NK-92 (cell line): Measurements from ENCODE around the gene ICAM5.
"Not testable (repeated sequence)": the region's sequence is repeated elsewhere in the genome, so short reads cannot be mapped to it uniquely, and the experiment has no call there.

Source experiments
- DNase-seq: peaks from one replicate; lab custom pipeline; 2025; ENCODE audit not compliant: unreplicated experiment; lab: John Stamatoyannopoulos, UW

The ICAM5 gene, protein sequence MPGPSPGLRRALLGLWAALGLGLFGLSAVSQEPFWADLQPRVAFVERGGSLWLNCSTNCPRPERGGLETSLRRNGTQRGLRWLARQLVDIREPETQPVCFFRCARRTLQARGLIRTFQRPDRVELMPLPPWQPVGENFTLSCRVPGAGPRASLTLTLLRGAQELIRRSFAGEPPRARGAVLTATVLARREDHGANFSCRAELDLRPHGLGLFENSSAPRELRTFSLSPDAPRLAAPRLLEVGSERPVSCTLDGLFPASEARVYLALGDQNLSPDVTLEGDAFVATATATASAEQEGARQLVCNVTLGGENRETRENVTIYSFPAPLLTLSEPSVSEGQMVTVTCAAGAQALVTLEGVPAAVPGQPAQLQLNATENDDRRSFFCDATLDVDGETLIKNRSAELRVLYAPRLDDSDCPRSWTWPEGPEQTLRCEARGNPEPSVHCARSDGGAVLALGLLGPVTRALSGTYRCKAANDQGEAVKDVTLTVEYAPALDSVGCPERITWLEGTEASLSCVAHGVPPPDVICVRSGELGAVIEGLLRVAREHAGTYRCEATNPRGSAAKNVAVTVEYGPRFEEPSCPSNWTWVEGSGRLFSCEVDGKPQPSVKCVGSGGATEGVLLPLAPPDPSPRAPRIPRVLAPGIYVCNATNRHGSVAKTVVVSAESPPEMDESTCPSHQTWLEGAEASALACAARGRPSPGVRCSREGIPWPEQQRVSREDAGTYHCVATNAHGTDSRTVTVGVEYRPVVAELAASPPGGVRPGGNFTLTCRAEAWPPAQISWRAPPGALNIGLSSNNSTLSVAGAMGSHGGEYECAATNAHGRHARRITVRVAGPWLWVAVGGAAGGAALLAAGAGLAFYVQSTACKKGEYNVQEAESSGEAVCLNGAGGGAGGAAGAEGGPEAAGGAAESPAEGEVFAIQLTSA

DNA sequence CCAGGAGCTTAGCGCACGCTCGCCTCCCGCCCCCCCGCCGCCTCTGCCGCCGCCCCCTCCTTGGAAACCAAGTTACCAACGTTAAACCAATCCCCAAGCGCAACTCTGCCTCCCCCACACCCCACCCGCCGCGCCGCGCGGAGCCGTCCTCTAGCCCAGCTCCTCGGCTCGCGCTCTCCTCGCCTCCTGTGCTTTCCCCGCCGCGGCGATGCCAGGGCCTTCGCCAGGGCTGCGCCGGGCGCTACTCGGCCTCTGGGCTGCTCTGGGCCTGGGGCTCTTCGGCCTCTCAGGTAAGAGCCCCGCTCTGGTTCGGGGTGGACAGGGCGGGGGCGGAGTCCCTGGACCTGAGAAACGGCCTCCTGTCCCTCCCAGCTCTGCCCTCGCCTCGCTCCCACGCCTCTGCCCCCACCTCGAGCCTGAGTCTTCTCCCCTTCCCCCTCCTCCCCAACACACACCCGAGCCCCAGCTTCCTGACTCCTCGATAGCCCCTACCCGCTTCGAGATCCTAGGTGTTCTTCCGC is at the start of gene ICAM5:
ICAM5 (plus strand) TSS at position 117 of the 521 bp plus-strand sequence; CDS start at position 209, 92 bp downstream.
- no peak for DNase-seq

DNA sequence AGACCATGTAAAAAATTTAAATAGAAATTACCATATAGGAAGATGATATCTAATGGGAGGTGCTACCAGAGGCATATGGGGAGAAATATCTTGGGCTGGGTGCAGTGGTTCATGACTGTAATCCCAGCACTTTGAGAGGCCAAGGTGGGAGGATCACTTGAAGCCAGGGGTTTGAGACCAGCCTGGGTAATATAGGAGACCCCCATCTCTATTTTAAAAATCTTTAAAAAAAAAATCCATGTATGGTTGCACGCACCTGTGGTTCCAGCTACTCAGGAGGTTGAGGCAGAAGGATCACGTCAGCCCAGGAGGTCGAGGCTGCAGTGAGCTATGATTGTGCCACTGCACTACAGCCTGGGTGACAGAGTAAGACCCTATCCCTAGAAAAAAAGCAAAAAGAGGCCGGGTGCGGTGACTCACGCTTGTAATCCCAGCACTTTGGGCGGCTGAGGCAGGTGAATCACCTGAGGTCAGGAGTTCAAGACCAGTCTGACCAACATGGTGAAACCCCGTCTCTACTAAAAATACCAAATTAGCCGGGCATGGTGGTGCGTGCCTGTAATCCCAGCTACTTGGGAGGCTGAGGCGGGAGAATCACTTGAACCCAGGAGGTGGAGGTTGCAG is 47.8 kb upstream of the ICAM5 start:
- not testable (repeated sequence) for DNase-seq

DNA sequence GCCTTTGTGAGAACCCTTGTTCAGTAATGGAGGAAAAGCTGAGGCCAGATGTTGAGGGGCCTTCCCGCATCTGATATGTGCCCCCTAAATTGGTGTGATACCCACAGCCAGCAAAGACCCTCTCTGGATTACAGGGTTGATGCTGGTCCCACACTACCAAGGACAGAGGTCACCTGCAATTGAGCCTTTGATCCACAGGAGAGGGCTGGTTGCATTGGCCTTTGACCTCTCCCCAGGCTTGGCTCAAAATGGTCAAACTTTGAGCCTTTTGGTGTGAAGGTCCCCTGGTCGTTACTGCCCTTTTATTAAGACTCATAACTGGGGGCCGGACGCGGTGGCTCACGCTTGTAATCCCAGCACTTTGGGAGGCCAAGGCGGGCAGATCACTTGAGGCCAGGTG is 46.1 kb upstream of the ICAM5 start:
- no peak for DNase-seq

DNA sequence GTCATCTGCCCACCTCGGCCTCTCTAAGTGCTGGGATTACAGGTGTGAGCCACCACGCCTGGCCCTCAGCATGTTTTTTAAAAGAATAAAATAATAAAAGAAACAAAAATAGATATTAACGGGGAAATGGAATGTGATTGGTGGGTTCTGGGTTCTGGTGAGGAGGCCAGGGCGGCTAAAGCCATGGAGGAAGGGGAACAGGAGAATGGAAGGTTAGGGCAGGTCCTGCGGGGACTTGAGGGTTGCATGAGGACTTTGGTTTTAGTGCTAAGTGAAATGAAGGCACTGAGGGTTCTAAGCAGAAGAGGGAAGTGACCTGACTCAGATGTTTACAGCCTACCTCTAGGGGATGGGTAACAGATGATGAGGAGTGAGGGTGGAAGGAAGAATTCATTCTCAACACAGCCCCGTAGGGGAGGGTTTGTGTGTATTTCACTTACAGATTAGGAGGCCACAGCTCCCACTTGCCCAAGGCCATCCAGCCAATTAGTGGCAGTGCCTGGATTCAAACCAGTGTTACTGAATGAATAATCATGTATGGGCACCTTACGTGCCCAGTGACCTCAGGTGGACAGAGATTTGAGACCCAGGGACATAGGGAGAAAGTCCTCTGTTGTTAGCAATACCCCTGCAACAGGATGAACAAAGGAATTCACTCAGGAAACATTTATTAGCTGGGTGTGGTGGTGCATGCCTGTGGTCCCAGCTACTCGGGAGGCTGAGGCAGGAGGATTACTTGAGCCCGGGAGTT is 44.4 kb upstream of the ICAM5 start:
- DNase-seq, result no peak

DNA sequence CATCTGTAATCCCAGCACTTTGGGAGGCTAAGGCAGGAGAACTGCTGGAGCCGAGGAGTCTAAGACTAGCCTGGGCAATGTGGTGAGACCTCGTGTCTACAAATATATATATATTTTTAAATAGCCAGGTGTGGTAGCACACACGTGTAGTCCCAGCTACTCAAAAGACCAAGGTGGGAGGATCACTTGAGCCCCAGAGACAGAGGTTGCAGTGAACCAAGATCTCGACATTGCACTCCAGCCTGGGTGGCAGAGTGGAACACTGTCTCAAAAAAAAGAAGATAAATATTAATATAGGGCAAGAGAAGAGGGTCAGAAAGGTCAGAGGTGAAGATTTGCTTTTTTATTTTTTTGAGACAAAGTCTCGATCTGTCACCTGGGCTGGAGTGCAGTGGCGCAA is 43.2 kb upstream of the ICAM5 start:
- DNase-seq, result no peak

DNA sequence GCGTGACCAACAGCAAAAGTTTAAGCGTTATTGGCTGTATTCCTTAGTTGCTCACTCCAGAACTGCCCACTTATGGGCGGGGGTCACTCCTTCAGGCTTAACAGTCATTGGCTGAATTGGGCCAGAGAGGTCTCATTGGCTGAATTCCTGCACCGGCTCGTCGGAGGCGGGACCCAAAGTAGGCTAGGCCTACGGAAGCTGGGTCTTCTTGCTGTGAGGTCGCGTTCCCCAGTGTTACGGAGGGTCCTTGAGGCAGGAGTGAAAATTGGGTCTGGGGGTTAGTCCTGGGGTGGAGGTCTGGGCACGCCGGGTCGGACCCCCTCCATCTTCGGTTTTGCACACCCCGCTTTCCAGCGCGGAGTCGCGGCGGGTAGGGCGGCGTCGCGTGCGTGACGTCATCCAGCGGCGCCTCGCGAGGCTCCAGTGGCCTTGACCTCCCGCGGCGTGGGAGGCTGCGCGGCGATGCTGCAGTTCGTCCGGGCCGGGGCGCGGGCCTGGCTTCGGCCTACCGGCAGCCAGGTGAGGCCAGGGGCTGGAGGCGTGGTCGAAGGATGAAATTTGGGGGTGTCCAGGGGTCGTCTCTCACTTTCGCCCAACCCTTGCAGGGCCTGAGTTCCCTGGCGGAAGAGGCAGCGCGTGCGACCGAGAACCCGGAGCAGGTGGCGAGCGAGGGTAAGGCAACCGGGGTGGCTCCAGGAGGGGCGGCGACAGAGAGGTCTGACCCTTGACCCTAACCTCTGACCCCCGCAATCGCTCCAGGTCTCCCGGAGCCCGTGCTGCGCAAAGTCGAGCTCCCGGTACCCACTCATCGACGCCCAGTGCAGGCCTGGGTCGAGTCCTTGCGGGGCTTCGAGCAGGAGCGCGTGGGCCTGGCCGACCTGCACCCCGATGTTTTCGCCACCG is 37.7 kb upstream of the ICAM5 start, which contains the start of gene MRPL4:
MRPL4 (plus strand) TSS at position 423 of the 903 bp plus-strand sequence; CDS start at position 463, 40 bp downstream.
- peak; percentile 85 for DNase-seq

DNA sequence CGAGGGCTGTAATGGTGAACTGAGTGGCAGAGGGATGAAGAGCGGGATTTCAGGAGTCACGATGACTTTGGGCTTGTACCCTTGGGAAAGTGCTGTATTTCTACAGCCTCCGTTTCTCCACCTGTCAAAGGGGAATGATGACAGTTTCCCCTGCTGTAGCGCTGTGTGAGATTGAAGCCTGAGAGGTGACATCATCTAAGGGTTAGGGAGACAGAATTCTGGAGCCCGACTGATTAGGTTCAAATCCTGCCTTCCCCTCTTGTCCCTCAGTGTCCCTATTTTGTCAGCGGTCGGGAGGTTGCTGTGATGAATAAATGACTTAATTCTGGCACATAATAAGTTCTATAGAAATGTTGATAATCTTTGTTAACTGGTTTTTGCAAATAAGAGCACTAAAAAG is 37.0 kb upstream of the ICAM5 start:
- DNase-seq, result no peak

DNA sequence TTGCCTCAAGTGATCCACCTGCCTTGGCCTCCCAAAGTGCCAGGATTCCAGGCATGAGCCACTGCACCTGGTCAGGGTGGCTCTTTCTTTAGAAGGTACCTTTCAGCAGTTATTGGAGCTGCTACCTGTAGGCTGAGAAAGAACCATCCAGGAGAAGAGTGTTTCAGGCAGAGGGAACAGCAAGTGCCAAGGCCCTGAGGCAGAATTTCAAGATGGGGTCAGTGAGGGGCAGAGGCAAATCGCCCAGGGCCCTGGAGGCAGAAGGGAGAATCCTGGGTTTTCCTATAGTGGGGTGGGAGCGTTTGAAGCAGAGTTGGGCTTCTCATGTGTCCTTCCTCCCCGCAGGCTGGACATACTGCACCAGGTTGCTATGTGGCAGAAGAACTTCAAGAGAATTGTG is 35.5 kb upstream of the ICAM5 start:
- no peak for DNase-seq

DNA sequence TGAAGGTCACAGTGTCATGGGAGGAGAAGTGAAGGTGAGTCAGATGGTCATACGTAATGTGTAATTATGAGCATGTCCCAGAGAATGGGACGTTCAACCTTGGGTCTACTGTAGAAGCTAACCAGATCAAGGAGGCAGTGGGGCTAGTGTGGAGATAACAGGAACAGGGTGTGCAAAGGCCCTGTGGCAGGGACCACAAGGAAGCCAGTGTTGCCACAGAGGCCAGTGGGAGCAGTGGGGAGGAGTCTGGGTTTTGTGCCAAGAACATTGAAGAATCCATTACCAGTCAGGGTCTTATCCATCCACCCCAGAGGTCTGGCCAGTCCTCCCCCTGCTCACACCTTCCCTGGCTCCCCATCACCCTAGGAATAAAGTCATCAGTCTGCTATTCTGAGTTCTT is 34.4 kb upstream of the ICAM5 start:
- no peak for DNase-seq

DNA sequence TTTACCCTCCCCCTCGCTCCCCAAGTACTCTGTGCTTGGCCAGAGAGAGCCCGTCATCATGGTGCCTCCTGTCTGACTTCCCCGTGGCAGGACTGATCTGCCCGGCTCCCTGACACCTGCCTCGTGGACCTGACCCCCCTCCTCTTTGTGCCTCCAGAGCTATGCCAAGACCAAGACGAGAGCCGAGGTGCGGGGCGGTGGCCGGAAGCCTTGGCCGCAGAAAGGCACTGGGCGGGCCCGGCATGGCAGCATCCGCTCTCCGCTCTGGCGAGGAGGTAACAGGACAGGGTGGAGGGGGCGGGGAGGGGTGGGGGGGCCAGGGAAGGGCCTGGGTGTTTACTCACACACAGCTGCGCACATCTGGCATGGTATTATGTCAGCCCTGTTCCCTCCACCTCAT is 33.2 kb upstream of the ICAM5 start:
- DNase-seq, result no peak

DNA sequence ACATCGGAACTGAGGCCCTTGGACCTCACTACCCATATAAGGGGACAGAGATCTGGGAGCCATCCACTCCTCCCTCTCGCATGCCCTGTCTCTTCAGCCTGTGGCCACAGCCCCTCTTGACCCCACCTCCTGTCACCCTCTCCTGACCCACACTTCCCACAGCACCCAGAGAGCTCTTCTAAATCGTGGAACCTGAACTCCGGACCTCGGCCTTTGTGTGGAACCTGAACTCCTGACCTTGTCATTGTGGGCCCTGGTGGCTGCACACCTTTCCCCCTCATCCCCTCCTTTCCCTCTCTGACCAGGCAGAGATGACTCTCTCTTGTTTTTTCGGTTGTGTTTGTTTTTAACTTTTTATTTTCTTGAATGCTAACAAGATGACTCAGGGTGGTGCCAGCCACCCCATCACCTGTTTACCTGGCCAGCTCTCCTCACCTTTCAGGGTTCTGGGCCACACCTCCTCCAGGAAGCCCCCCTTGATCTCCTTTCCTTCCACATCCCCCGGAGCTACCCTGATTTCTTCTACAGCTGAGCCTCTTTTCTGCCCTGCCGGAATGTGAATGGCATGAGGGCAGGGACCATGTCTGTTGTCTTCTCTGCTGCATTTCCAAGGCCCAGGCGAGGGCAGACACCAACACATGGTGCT is 32.7 kb upstream of the ICAM5 start:
- DNase-seq, result no peak

DNA sequence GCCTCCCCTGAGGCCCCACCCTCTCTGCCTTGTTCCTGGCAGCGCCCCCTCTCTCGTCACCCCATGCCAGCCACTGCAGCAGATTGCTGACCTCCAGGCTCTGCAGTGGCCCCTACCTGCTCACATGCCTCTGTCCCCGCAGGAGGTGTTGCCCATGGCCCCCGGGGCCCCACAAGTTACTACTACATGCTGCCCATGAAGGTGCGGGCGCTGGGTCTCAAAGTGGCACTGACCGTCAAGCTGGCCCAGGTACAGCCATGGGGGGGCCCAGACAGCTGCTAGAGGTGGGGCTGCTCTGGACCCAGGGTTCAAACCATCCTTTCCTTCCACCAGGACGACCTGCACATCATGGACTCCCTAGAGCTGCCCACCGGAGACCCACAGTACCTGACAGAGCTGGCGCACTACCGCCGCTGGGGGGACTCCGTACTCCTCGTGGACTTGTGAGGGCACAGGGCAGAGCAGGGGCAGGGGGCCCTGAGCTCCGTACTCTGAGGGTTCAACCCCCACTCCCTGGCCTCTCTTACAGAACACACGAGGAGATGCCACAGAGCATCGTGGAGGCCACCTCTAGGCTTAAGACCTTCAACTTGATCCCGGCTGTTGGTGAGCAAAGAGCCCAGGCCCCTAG is 31.6 kb upstream of the ICAM5 start:
- no peak for DNase-seq

DNA sequence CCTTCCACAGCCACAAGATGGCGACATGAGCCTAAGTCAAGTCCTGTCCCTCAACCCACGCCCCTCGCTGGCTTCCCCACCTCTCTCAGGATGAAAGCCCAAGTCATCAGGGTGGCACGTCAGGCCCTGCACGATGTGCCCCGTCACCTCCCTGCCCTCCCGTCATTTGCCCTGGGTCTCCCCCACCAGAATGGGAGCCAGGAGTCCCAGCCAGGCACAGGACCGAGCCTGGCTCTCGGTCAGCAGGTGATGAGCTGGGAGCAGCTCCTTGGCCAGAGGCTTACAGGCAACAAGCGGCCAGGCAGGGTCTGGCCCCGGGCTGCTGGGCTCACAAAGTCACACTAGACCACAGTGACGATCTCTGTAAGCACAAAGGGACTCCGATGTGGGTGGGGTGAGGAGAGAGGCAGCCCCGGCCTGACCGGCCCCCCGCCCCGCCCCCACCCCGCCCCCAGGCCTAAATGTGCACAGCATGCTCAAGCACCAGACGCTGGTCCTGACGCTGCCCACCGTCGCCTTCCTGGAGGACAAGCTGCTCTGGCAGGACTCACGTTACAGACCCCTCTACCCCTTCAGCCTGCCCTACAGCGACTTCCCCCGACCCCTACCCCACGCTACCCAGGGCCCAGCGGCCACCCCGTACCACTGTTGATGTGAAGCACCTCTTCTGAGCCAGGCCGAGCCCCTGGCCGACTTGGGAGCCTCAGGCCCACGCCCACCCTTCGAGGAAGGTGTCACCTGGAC is 30.4 kb upstream of the ICAM5 start:
- no peak for DNase-seq

DNA sequence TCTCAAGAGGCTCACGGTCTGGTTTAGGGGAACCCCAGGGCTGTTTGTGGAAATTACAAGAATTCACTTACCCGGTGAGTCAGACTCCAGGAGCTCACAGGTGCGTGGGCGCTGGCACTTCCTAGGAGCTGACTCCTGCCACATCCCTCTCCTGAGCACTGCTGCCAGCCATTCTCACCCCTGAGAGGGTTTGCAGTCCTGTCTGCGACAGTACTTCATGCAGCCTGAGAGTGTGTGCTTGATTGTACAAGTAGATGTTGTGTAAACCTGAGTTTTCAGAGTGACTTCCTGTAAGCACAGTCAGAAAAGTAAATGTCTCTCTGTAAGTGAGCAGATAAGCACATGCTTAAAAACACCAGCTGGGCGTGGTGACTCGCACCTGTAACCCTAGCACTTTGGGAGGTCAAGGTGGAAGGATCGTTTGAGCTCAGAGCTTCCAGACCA is 29.6 kb upstream of the ICAM5 start:
- DNase-seq, result no peak

DNA sequence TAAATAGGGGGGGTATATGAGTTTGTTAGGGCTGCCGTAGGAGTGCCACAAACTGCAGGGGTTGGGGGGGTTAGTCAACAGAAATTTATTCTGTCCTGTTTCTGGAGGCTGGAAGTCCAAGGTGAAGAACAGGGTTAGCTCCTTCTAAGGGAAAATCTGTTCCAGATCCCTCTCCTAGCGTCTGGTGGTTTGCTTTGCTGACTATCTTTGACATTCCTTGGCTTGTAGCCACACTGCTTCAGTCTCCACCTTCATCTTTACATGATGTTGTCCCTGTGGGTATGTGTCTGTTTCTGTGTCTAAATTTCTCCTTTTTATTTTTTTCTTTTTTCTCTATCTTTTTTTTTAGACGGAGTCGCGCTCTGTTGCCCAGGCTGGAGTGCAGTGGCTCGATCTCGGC is 27.0 kb upstream of the ICAM5 start:
- no peak for DNase-seq

DNA sequence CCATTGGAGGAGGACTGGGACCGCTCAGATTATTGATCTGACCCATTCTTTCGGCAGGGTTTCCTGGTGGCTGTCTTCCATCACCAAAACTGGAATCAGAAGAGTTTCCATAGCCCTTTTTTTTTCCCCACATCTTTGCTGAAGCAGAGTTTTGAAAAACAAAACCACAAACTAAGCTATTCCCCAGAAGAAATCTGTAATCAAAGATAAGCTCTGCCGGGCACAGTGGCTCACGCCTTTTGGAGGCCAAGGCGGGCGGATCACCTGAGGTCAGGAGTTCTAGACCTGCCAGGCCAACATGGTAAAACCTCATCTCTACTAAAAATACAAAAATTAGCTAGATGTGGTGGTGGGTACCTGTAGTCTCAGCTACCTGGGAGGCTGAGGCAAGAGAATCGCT is 23.0 kb upstream of the ICAM5 start:
- no peak for DNase-seq

DNA sequence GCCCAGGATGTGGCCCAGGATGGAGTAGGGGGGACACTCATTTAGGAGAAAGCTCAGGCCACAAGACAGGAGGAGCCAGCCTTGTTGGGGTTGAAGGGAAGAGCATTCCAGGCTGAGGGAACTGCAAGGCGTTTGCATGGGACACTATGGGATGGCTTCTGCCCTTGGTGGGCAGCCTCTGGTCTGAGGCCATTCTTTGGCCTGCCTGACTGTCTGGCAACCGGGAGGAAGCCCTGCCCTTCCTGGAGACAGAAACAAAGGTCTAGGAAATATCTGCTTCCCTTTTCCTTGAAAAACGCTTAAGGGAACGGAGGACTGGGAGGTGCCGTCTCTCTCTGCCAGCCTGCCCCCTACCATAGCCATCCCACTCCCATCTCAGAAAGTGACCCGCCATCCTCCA is 21.7 kb upstream of the ICAM5 start:
- no peak for DNase-seq
